GM23338 (cell line): Measurements from ENCODE around the gene F2RL2. TPM values are rescaled to one million over a fixed set of nuclear protein-coding genes. Genes with fewer than 3 reads are reported as not detected.

ENCODE experiments used
- ATAC-seq: fragments of 200-7000 bp; cut with Tn5 transposase; 3 replicates; pipeline ENCODE4 v1.9.1; 2020
- DNase-seq: peaks from one replicate; pipeline ENCODE4 v3.0.0-alpha.2; 2015; ENCODE audit warnings: low spot score
- H2AFZ ChIP-seq: fragments of 200-600 bp; sonication (generic); 2 replicates; pipeline ENCODE4 v1.8.0; 2016; ENCODE audit warnings: antibody characterized with exemption, mild to moderate bottlenecking, moderate library complexity
- H3F3A ChIP-seq: fragments of 200-600 bp; sonication (generic); replicated peaks from 2 replicates; pipeline ENCODE4 v1.8.0; 2017; ENCODE audit warnings: antibody characterized with exemption, mixed run types, low read depth
- H3K27ac ChIP-seq: fragments of 200-600 bp; sonication (generic); 2 replicates; pipeline ENCODE4 v1.6.1; 2016; ENCODE audit warnings: low read depth
- H3K27me3 ChIP-seq: fragments of 200-600 bp; sonication (generic); 2 replicates; pipeline ENCODE4 v1.8.0; 2016; ENCODE audit warnings: mild to moderate bottlenecking, mixed run types, moderate library complexity; ENCODE audit not compliant: insufficient read depth
- H3K36me3 ChIP-seq: fragments of 200-600 bp; sonication (generic); 2 replicates; pipeline ENCODE4 v1.8.0; 2016; ENCODE audit warnings: mild to moderate bottlenecking; ENCODE audit not compliant: insufficient read depth
- H3K4me1 ChIP-seq: fragments of 200-600 bp; sonication (generic); 2 replicates; pipeline ENCODE4 v1.8.0; 2016; ENCODE audit warnings: mild to moderate bottlenecking, moderate library complexity; ENCODE audit not compliant: insufficient read depth
- H3K4me2 ChIP-seq: fragments of 200-600 bp; sonication (generic); 2 replicates; pipeline ENCODE4 v1.7.1; 2017; ENCODE audit warnings: mixed run types
- H3K4me3 ChIP-seq: fragments of 200-600 bp; sonication (generic); 2 replicates; pipeline ENCODE4 v1.6.1; 2016; ENCODE audit warnings: mixed run types
- H3K79me2 ChIP-seq: fragments of 200-600 bp; sonication (generic); replicated peaks from 2 replicates; pipeline ENCODE4 v1.8.0; 2017; ENCODE audit warnings: mild to moderate bottlenecking; ENCODE audit not compliant: insufficient read depth
- H3K9me2 ChIP-seq: fragments of 200-600 bp; sonication (generic); 2 replicates; pipeline ENCODE4 v1.8.0; 2017; ENCODE audit not compliant: insufficient read depth
- H4K20me1 ChIP-seq: fragments of 200-600 bp; sonication (generic); replicated peaks from 2 replicates; pipeline ENCODE4 v1.8.0; 2017; ENCODE audit warnings: mild to moderate bottlenecking; ENCODE audit not compliant: insufficient read depth
- H3K27ac Mint-ChIP-seq: 2 replicates; pipeline ENCODE4 v1.8.0; 2020; ENCODE audit warnings: inconsistent platforms, mild to moderate bottlenecking, moderate library complexity, mixed read lengths
- H3K27me3 Mint-ChIP-seq: 3 replicates; pipeline ENCODE4 v1.8.0; 2022; ENCODE audit warnings: low read depth, mild to moderate bottlenecking, moderate library complexity, mixed read lengths, inconsistent platforms; ENCODE audit not compliant: insufficient read depth, poor library complexity
- H3K36me3 Mint-ChIP-seq: 3 replicates; pipeline ENCODE4 v1.8.0; 2021; ENCODE audit warnings: low read depth, mild to moderate bottlenecking, inconsistent platforms, moderate library complexity, mixed read lengths
- H3K4me1 Mint-ChIP-seq: 3 replicates; pipeline ENCODE4 v1.8.0; 2020; ENCODE audit warnings: mild to moderate bottlenecking, inconsistent platforms, mixed read lengths
- H3K4me3 Mint-ChIP-seq: 3 replicates; pipeline ENCODE4 v1.8.0; 2021; ENCODE audit warnings: moderate library complexity, mild to moderate bottlenecking, inconsistent platforms, mixed read lengths
- H3K9me3 Mint-ChIP-seq: 3 replicates; pipeline ENCODE4 v1.8.0; 2020; ENCODE audit warnings: moderate library complexity, mild to moderate bottlenecking, inconsistent platforms, mixed read lengths
- CREB1 ChIP-seq: fragments of 250-450 bp; sonication (Bioruptor Pico); IDR thresholded peaks from 2 replicates; pipeline ENCODE4 v1.5.0; 2020; ENCODE audit warnings: low read depth, mild to moderate bottlenecking, moderate library complexity
- CTCF ChIP-seq, 2 experiments: fragments of 200-600 bp in 1 of 2; sonication (generic) in 1 of 2; conservative IDR thresholded peaks; 2 replicates each; pipeline versions ENCODE4 v1.5.1 to v1.6.1; 2016 to 2017; ENCODE audit warnings: antibody characterized with exemption in 2 of 2, low read depth in 2 of 2, mild to moderate bottlenecking in 2 of 2, moderate library complexity in 1 of 2
- ETS1 ChIP-seq: IDR thresholded peaks from 2 replicates; pipeline ENCODE4 v1.6.1; 2016; ENCODE audit warnings: antibody characterized with exemption
- EZH2 ChIP-seq: fragments of 200-600 bp; sonication (generic); IDR thresholded peaks from one replicate; pipeline ENCODE4 v1.8.0; 2017; ENCODE audit warnings: antibody characterized with exemption, mild to moderate bottlenecking, low read depth; ENCODE audit not compliant: unreplicated experiment
- EZH2phosphoT487 ChIP-seq: fragments of 200-600 bp; sonication (generic); IDR thresholded peaks from one replicate; pipeline ENCODE4 v1.8.1; 2018; ENCODE audit warnings: antibody characterized with exemption; ENCODE audit not compliant: unreplicated experiment
- JUNB ChIP-seq: IDR thresholded peaks from one replicate; pipeline ENCODE4 v1.6.1; 2016; ENCODE audit warnings: antibody characterized with exemption; ENCODE audit not compliant: unreplicated experiment
- NANOG ChIP-seq: IDR thresholded peaks from 2 replicates; pipeline ENCODE4 v1.6.1; 2016; ENCODE audit warnings: antibody characterized with exemption, borderline replicate concordance
- POLR2AphosphoS5 ChIP-seq: IDR thresholded peaks from 2 replicates; pipeline ENCODE4 v1.6.1; 2016; ENCODE audit warnings: antibody characterized with exemption, low read depth
- REST ChIP-seq: IDR thresholded peaks from one replicate; pipeline ENCODE4 v1.6.1; 2018; ENCODE audit warnings: antibody characterized with exemption; ENCODE audit not compliant: unreplicated experiment
- STAT1 ChIP-seq: IDR thresholded peaks from one replicate; pipeline ENCODE4 v1.6.1; 2016; ENCODE audit warnings: antibody characterized with exemption; ENCODE audit not compliant: unreplicated experiment
- ZNF114 ChIP-seq: fragments of 250-450 bp; sonication (Bioruptor Pico); IDR thresholded peaks from 2 replicates; pipeline ENCODE4 v1.5.0; 2020; ENCODE audit warnings: mild to moderate bottlenecking, moderate library complexity
- ZNF331 ChIP-seq: fragments of 250-450 bp; sonication (Bioruptor Pico); IDR thresholded peaks from 2 replicates; pipeline ENCODE4 v1.5.0; 2020; ENCODE audit warnings: low read depth, mild to moderate bottlenecking, moderate library complexity
- ZNF462 ChIP-seq: fragments of 250-450 bp; sonication (Bioruptor Pico); IDR thresholded peaks from 2 replicates; pipeline ENCODE4 v1.5.0; 2020; ENCODE audit warnings: mild to moderate bottlenecking, moderate library complexity
- polyA plus RNA-seq: library from polyadenylated mRNA; unstranded; fragments of >200 nt; fragmentation: Nextera tagmentation; extraction: Ambion mirVana; gene quantifications from 2 replicates; pipeline ENCODE4 v1.2.1, GENCODE V29; 2016
- total RNA-seq: library from RNA; depleted of rRNA; stranded (reverse); fragments of >200 nt; shearing (Covaris generic); gene quantifications from 2 replicates; pipeline ENCODE4 v1.2.3, GENCODE V29; 2014

Gene F2RL2
- total and polyA plus RNA-seq, 2 experiments from 2014 or later = 0.42 to 0.70 TPM

- no peak for ATAC-seq
- Histone ChIP-seq H3K79me2 (no peaks in the 10 kb centered on the region), H3K27ac (no peak overlapping the region), H3K27me3 (no peaks in the 10 kb centered on the region), H4K20me1 (no peaks in the 10 kb centered on the region), H3K4me1 (no peaks in the 10 kb centered on the region), H3K36me3 (no peaks in the 10 kb centered on the region; the same call in 1 of the 2 replicates), H3K4me2 (no peak overlapping the region), H3K9me2 (no peaks in the 10 kb centered on the region), H3F3A (no peaks in the 10 kb centered on the region), H2AFZ (no peak overlapping the region), H3K4me3 (no peak overlapping the region)
- TF ChIP-seq CTCF (conservative IDR thresholded peaks at IDR 0.05; ENCODE audit: low read depth in 2 of 2) (no peak), STAT1 (no peak), POLR2AphosphoS5 (no peak), REST (no peak), NANOG (no peak), CREB1 (CRISPR knock-in tag) (no peak), ZNF331 (CRISPR knock-in tag) (no peak), EZH2 (no peak), ZNF462 (no peak), ETS1 (no peak), ZNF114 (no peak), JUNB (no peak), EZH2phosphoT487 (no peak)
- no peak overlapping the region for H3K27ac Mint-ChIP-seq
- peaks cover 5% of the 10 kb centered on the region; the same call in 2 of the 3 replicates for H3K4me1 Mint-ChIP-seq
- no peak for DNase-seq
- no peaks in the 10 kb centered on the region; the same call in 2 of the 3 replicates for H3K9me3 Mint-ChIP-seq
- no peak overlapping the region for H3K4me3 Mint-ChIP-seq
- H3K27me3 Mint-ChIP-seq = no peaks in the 10 kb centered on the region
- H3K36me3 Mint-ChIP-seq = no peaks in the 10 kb centered on the region; the same call in 2 of the 3 replicates
Observed at GRCh38 chr5:76615759-76616158, 7.4 kb downstream of the F2RL2 start.
